ENCODE results near the gene PLXNA4. TPM values are rescaled to one million over a fixed set of nuclear protein-coding genes. Genes with fewer than 3 reads are reported as not detected.

The PLXNA4 gene
- total and polyA plus RNA-seq, 3 donors from 2014 or later = 3.4 to 5.5 (median 3.8) TPM

DNA sequence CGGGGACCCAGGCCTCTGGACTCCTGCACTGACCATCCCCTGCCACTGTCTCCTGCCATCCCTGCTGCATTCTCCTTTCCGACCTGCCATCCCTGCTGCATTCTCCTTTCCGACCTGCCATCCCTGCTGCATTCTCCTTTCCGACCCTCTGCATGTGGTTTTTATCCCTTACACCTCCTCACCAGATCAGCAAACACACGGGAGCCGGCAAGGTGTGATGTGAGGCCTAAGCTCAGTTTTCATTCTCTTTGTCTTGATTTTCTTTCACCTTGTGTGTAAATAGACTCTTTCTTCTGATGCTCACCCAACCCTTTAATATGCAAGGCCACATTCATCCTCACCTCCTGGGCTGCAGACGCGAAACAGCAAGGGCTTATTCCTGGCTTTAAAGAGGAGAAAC is 11.4 kb downstream of the PLXNA4 start:
- Histone ChIP-seq H3K4me1 (no peaks in the 10 kb centered on the region), H3K27ac (no peak overlapping the region), H3K36me3 (ENCODE audit: low read depth, missing control alignments) (no peaks in the 10 kb centered on the region), H3K27me3 (no peaks in the 10 kb centered on the region), H3K4me3 (no peak overlapping the region), H3K9me3 (no peaks in the 10 kb centered on the region)
- intact Hi-C loops (cut with DNase I; ENCODE audit: low total_unique reads) = no loop called here
- WGBS, 2 donors = 87 to 90% methylated on average over 8 of the region's 8 CpGs
- no peak for DNase-seq
- no peak for TF ChIP-seq POLR2A (IDR thresholded peaks at IDR 0.05)
- TF ChIP-seq, protein P1, sequence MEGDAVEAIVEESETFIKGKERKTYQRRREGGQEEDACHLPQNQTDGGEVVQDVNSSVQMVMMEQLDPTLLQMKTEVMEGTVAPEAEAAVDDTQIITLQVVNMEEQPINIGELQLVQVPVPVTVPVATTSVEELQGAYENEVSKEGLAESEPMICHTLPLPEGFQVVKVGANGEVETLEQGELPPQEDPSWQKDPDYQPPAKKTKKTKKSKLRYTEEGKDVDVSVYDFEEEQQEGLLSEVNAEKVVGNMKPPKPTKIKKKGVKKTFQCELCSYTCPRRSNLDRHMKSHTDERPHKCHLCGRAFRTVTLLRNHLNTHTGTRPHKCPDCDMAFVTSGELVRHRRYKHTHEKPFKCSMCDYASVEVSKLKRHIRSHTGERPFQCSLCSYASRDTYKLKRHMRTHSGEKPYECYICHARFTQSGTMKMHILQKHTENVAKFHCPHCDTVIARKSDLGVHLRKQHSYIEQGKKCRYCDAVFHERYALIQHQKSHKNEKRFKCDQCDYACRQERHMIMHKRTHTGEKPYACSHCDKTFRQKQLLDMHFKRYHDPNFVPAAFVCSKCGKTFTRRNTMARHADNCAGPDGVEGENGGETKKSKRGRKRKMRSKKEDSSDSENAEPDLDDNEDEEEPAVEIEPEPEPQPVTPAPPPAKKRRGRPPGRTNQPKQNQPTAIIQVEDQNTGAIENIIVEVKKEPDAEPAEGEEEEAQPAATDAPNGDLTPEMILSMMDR (IDR thresholded peaks at IDR 0.05) = no peak

DNA sequence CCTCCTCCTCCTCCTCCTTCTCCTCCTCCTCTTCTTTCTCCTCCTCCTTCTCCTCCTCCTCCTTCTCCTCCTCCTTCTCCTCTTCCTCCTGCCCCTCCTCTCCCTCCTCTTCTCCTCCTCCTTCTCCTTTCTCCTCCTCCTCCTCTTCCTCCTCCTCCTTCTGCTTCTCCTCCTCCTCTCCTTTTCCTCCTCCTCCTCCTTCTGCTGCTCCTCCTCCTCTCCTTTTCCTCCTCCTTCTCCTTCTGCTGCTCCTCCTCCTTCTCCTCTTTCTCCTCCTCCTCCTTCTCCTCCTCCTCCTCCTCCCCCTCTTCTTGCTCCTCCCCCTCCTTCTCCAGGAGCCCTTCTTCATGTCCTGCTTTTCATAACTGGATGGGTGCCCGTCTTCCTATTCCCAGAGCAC is 12.2 kb downstream of the PLXNA4 start:
- H3K27ac ChIP-seq = no peak overlapping the region
- 74 to 84% methylated on average over 1 of the region's 1 CpG for WGBS, 2 donors
- H3K36me3 ChIP-seq (ENCODE audit: low read depth, missing control alignments) = no peaks in the 10 kb centered on the region
- H3K4me1 ChIP-seq = no peaks in the 10 kb centered on the region
- H3K27me3 ChIP-seq = no peaks in the 10 kb centered on the region
- H3K4me3 ChIP-seq = no peak overlapping the region
- TF ChIP-seq, protein P1 (IDR thresholded peaks at IDR 0.05) = no peak
- no peaks in the 10 kb centered on the region for H3K9me3 ChIP-seq
- DNase-seq = no peak
- intact Hi-C loops (cut with DNase I; ENCODE audit: low total_unique reads) = no loop called here

GRCh38 chr7:132562690-132563089 is 13.6 kb downstream of the PLXNA4 start:
- DNase-seq = no peak
- intact Hi-C loops (cut with DNase I; ENCODE audit: low total_unique reads) = no loop called here
- H3K36me3 ChIP-seq (ENCODE audit: low read depth, missing control alignments) = no peaks in the 10 kb centered on the region
- H3K9me3 ChIP-seq = no peaks in the 10 kb centered on the region
- WGBS, 2 donors = 85 to 87% methylated on average over 1 of the region's 1 CpG
- H3K4me3 ChIP-seq = no peak overlapping the region
- TF ChIP-seq, protein P1 (IDR thresholded peaks at IDR 0.05) = no peak
- no peak for TF ChIP-seq POLR2A (IDR thresholded peaks at IDR 0.05)
- H3K27ac ChIP-seq = no peak overlapping the region
- H3K4me1 ChIP-seq = no peaks in the 10 kb centered on the region
- no peaks in the 10 kb centered on the region for H3K27me3 ChIP-seq

GRCh38 chr7:132561763-132562162 is 14.5 kb downstream of the PLXNA4 start:
- no peak overlapping the region for H3K4me3 ChIP-seq
- no peak overlapping the region for H3K27ac ChIP-seq
- TF ChIP-seq, protein P1 (IDR thresholded peaks at IDR 0.05) = no peak
- no peak for TF ChIP-seq POLR2A (IDR thresholded peaks at IDR 0.05)
- WGBS, 2 donors = 70 to 83% methylated on average over 2 of the region's 2 CpGs
- H3K4me1 ChIP-seq = no peaks in the 10 kb centered on the region
- H3K9me3 ChIP-seq = no peaks in the 10 kb centered on the region
- no peaks in the 10 kb centered on the region for H3K36me3 ChIP-seq (ENCODE audit: low read depth, missing control alignments)
- intact Hi-C loops (cut with DNase I; ENCODE audit: low total_unique reads) = no loop called here
- DNase-seq = no peak
- no peaks in the 10 kb centered on the region for H3K27me3 ChIP-seq

GRCh38 chr7:132560825-132561529 is 15.3 kb downstream of the PLXNA4 start:
- Histone ChIP-seq H3K27ac (no peak overlapping the region), H3K36me3 (ENCODE audit: low read depth, missing control alignments) (no peaks in the 10 kb centered on the region), H3K4me3 (no peak overlapping the region), H3K4me1 (no peaks in the 10 kb centered on the region), H3K9me3 (no peaks in the 10 kb centered on the region), H3K27me3 (no peaks in the 10 kb centered on the region)
- TF ChIP-seq, protein P1 (IDR thresholded peaks at IDR 0.05) = no peak
- TF ChIP-seq POLR2A (IDR thresholded peaks at IDR 0.05) = no peak
- WGBS, 2 donors = 66 to 73% methylated on average over 8 of the region's 8 CpGs
- DNase-seq = no peak
- intact Hi-C loops (cut with DNase I; ENCODE audit: low total_unique reads) = no loop called here
